Measurements from ENCODE around the gene AOAH.

Gene AOAH

DNA sequence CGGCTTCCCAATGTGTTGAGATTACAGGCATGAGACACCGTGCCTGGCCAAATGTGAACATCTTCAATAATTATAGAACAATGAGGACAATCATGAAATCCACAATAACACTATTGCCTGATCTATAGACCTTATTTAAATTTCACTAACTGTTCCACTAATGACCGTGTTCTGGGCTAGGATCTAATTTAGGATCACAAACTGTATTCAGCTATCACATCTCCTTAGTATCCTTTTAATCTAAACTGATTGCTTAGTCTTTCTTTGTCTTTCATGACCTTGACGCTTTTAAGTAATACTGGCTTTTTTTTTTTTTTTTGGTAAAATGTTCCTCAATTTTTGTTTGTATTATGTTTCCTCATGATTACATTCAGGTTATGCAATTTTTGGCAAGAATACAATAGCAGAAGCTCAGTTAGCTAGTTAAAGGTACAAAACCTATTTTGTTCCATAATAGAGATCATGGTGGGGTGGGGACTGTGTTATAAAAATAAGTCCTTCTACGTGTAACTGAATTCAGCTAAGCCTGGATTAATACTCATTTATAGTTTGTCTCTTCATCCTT is 158.4 kb downstream of the AOAH start:
- no peak for ATAC-seq
- TF ChIP-seq SNAI2 (CRISPR knock-in tag; IDR thresholded peaks at IDR 0.05) (no peak), ISL1 (CRISPR knock-in tag; IDR thresholded peaks at IDR 0.05) (no peak), ZNF70 (CRISPR knock-in tag; IDR thresholded peaks at IDR 0.05) (no peak), TOX (CRISPR knock-in tag; IDR thresholded peaks at IDR 0.05; ENCODE audit: borderline replicate concordance) (no peak), CSDC2 (CRISPR knock-in tag; IDR thresholded peaks at IDR 0.05) (no peak), PPARA (CRISPR knock-in tag; IDR thresholded peaks at IDR 0.05; ENCODE audit: borderline replicate concordance) (no peak), ARNTL (CRISPR knock-in tag; IDR thresholded peaks at IDR 0.05; ENCODE audit: borderline replicate concordance, low read depth) (no peak), ZNF565 (CRISPR knock-in tag; conservative IDR thresholded peaks at IDR 0.05; ENCODE audit: low read depth) (no peak), BACH2 (CRISPR knock-in tag; IDR thresholded peaks at IDR 0.05; ENCODE audit: borderline replicate concordance) (no peak), POU6F1 (CRISPR knock-in tag; IDR thresholded peaks at IDR 0.05; ENCODE audit: borderline replicate concordance, low read depth) (no peak), TCF4 (CRISPR knock-in tag; IDR thresholded peaks at IDR 0.05; ENCODE audit: borderline replicate concordance) (no peak)
- TF ChIP-seq, protein P1, sequence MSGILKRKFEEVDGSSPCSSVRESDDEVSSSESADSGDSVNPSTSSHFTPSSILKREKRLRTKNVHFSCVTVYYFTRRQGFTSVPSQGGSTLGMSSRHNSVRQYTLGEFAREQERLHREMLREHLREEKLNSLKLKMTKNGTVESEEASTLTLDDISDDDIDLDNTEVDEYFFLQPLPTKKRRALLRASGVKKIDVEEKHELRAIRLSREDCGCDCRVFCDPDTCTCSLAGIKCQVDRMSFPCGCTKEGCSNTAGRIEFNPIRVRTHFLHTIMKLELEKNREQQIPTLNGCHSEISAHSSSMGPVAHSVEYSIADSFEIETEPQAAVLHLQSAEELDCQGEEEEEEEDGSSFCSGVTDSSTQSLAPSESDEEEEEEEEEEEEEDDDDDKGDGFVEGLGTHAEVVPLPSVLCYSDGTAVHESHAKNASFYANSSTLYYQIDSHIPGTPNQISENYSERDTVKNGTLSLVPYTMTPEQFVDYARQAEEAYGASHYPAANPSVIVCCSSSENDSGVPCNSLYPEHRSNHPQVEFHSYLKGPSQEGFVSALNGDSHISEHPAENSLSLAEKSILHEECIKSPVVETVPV (CRISPR knock-in tag; IDR thresholded peaks at IDR 0.05) = no peak
- TF ChIP-seq, protein P2, sequence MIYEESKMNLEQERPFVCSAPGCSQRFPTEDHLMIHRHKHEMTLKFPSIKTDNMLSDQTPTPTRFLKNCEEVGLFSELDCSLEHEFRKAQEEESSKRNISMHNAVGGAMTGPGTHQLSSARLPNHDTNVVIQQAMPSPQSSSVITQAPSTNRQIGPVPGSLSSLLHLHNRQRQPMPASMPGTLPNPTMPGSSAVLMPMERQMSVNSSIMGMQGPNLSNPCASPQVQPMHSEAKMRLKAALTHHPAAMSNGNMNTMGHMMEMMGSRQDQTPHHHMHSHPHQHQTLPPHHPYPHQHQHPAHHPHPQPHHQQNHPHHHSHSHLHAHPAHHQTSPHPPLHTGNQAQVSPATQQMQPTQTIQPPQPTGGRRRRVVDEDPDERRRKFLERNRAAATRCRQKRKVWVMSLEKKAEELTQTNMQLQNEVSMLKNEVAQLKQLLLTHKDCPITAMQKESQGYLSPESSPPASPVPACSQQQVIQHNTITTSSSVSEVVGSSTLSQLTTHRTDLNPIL (CRISPR knock-in tag; IDR thresholded peaks at IDR 0.05; ENCODE audit: low read depth) = no peak
- TF ChIP-seq, protein P3, sequence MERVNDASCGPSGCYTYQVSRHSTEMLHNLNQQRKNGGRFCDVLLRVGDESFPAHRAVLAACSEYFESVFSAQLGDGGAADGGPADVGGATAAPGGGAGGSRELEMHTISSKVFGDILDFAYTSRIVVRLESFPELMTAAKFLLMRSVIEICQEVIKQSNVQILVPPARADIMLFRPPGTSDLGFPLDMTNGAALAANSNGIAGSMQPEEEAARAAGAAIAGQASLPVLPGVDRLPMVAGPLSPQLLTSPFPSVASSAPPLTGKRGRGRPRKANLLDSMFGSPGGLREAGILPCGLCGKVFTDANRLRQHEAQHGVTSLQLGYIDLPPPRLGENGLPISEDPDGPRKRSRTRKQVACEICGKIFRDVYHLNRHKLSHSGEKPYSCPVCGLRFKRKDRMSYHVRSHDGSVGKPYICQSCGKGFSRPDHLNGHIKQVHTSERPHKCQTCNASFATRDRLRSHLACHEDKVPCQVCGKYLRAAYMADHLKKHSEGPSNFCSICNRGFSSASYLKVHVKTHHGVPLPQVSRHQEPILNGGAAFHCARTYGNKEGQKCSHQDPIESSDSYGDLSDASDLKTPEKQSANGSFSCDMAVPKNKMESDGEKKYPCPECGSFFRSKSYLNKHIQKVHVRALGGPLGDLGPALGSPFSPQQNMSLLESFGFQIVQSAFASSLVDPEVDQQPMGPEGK (CRISPR knock-in tag; IDR thresholded peaks at IDR 0.05; ENCODE audit: borderline replicate concordance) = no peak
- TF ChIP-seq, protein P4, sequence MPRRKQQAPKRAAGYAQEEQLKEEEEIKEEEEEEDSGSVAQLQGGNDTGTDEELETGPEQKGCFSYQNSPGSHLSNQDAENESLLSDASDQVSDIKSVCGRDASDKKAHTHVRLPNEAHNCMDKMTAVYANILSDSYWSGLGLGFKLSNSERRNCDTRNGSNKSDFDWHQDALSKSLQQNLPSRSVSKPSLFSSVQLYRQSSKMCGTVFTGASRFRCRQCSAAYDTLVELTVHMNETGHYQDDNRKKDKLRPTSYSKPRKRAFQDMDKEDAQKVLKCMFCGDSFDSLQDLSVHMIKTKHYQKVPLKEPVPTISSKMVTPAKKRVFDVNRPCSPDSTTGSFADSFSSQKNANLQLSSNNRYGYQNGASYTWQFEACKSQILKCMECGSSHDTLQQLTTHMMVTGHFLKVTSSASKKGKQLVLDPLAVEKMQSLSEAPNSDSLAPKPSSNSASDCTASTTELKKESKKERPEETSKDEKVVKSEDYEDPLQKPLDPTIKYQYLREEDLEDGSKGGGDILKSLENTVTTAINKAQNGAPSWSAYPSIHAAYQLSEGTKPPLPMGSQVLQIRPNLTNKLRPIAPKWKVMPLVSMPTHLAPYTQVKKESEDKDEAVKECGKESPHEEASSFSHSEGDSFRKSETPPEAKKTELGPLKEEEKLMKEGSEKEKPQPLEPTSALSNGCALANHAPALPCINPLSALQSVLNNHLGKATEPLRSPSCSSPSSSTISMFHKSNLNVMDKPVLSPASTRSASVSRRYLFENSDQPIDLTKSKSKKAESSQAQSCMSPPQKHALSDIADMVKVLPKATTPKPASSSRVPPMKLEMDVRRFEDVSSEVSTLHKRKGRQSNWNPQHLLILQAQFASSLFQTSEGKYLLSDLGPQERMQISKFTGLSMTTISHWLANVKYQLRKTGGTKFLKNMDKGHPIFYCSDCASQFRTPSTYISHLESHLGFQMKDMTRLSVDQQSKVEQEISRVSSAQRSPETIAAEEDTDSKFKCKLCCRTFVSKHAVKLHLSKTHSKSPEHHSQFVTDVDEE (CRISPR knock-in tag; IDR thresholded peaks at IDR 0.05) = no peak

GRCh38 chr7:36564489-36564888 is 159.8 kb downstream of the AOAH start:
- ATAC-seq = peak; percentile 28; the same call in 1 of the 3 replicates
- TF ChIP-seq TOX (CRISPR knock-in tag; IDR thresholded peaks at IDR 0.05; ENCODE audit: borderline replicate concordance) = no peak
- TF ChIP-seq ZFP30 (CRISPR knock-in tag; IDR thresholded peaks at IDR 0.05) = no peak
- TF ChIP-seq GLIS3 (CRISPR knock-in tag; IDR thresholded peaks at IDR 0.05) = no peak
- TF ChIP-seq RARB (CRISPR knock-in tag; IDR thresholded peaks at IDR 0.05) = no peak
- TF ChIP-seq, protein P4 (CRISPR knock-in tag; IDR thresholded peaks at IDR 0.05) = 0 out of 2 replicates have a peak, but pooled peaks have one; percentile 58
- TF ChIP-seq ARNTL (CRISPR knock-in tag; IDR thresholded peaks at IDR 0.05; ENCODE audit: borderline replicate concordance, low read depth) = no peak
- no peak for TF ChIP-seq OSR1 (CRISPR knock-in tag; IDR thresholded peaks at IDR 0.05)
- no peak for TF ChIP-seq ZC3H10 (CRISPR knock-in tag; IDR thresholded peaks at IDR 0.05)
- TF ChIP-seq ZNF8 (CRISPR knock-in tag; IDR thresholded peaks at IDR 0.05) = 0 out of 2 replicates have a peak, but pooled peaks have one; percentile 4
- no peak for TF ChIP-seq SNAI2 (CRISPR knock-in tag; IDR thresholded peaks at IDR 0.05)
- TF ChIP-seq TCF4 (CRISPR knock-in tag; IDR thresholded peaks at IDR 0.05; ENCODE audit: borderline replicate concordance) = peak; percentile 71
- TF ChIP-seq ZFP3 (CRISPR knock-in tag; IDR thresholded peaks at IDR 0.05) = no peak
- TF ChIP-seq ZNF565 (CRISPR knock-in tag; conservative IDR thresholded peaks at IDR 0.05; ENCODE audit: low read depth) = no peak
- TF ChIP-seq CSDC2 (CRISPR knock-in tag; IDR thresholded peaks at IDR 0.05) = no peak
- TF ChIP-seq PPARA (CRISPR knock-in tag; IDR thresholded peaks at IDR 0.05; ENCODE audit: borderline replicate concordance) = no peak
- no peak for TF ChIP-seq BACH2 (CRISPR knock-in tag; IDR thresholded peaks at IDR 0.05; ENCODE audit: borderline replicate concordance)
- TF ChIP-seq, protein P3 (CRISPR knock-in tag; IDR thresholded peaks at IDR 0.05; ENCODE audit: borderline replicate concordance) = no peak
- TF ChIP-seq, protein P2 (CRISPR knock-in tag; IDR thresholded peaks at IDR 0.05; ENCODE audit: low read depth) = no peak
- peak; percentile 65; the same call in 1 of the 2 replicates for TF ChIP-seq ESRRG (CRISPR knock-in tag; IDR thresholded peaks at IDR 0.05)

All from SK-N-SH treated with all-trans-retinoic acid at 6 μM for 48 hours (cell line).